NCI-H1417 (cell line): ENCODE results near the gene HOXB4.
A peak's percentile ranks its signal among the peaks of the same experiment; 100 is the strongest.

Experiments used
- DNase-seq, 3 experiments: peaks; one replicate each; lab custom pipeline; 2025; lab: John Stamatoyannopoulos, UW

The HOXB4 gene

DNA sequence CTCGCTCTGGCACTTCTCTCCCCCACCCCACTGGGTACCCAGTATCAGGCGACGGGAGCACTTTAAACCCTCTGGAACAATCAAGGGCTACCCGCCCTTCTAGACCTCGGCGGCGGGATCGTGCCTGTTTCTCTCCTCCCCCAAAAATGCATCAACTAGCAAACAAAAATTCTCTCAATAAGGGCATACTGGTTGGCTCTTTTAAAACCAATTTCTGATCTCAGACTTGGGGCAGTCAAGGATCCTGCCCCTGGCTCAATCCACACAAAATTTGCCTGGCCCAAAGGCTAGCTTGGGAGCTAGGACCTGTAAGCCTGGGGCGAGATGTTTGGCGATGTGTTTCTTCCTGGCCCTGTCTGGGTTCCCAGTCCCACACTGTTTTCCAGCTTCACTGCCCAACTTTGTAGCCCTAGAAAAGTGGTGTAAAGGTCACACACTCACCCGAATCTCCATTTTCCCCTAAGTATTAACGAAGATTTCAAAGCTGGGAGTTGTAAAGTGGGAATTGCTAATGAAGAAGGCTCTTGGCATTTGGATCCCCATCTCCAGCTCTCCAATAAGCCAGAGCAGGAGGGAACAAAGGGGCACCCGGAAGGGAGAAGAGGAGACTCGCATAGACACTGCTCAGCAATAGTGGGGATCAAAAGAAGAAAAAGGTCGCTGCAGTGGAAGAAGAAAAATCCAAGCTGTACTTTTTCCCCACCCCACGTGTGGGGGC, 18.9 kb downstream of the HOXB4 start:
- no peak for DNase-seq

GRCh38 chr17:48558831-48559121, 19.4 kb downstream of the HOXB4 start:
- no peak for DNase-seq

- DNase-seq, result no peak
Observed at GRCh38 chr17:48558057-48558830, 19.9 kb downstream of the HOXB4 start.

- no peak for DNase-seq
Observed at GRCh38 chr17:48556576-48557401, 21.4 kb downstream of the HOXB4 start.

DNA sequence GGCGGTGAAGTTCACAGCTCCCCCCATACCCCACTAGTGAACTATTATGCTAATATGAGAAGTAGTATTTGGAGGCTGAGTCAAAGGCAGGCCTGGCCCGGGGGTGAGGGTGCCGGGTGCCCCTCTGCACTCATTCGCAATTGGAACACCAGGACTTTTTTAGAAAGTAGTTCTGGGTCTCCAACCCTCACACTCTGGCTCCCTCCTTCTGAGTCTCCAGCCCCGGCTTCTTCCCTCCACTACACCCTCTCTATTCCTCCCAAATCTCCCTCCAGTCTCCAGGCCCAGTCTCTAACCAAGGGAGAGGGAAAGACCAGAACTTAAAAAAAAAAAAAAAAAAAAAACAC, 21.9 kb downstream of the HOXB4 start:
- DNase-seq, result no peak

GRCh38 chr17:48555258-48556228, 22.6 kb downstream of the HOXB4 start:
- DNase-seq, result peak; percentile 74 to 92 (median 83)

GRCh38 chr17:48554412-48555257, 23.5 kb downstream of the HOXB4 start:
- peak in 2 of 3 experiments; percentile 77 to 79 for DNase-seq

DNA sequence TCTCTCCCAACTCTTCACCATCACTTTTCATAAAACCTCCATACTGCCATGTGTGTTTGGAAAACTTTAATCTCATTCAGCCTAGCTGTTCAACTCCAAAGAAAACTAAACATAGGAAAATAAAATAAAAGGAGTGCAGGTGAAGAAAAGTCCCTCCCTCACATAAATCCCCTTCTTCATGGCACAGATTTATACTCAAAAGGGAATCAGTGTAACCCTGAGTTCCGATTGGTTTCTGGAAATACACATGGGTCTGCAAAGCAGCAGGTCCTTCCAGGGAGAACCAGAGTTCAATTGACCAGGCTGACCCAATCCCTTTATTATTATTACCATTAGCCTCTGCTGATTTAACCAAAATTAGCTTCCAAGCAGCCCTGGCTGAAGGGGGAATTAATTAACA, 24.3 kb downstream of the HOXB4 start:
- DNase-seq, result peak in 1 of 3 experiments; percentile 59

DNA sequence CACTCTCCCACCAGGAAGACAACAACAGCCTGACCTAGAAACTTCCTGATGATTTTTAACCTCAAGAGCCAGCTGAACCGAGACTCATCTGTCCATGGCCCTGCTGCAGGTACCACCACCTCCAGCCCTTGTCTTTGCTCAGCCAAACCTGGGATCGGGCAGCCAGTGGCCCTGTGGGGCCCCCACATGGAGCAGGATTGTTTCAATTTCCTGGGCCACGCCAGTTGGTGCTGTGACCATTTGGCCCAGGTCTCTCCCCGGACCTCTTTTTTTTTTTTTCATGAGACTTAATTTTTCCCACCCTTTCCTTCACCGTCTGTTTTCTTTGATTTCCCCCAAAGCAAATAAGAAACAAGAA, 25.0 kb downstream of the HOXB4 start:
- DNase-seq, result no peak

- no peak for DNase-seq
Observed at GRCh38 chr17:48552466-48553189, 25.5 kb downstream of the HOXB4 start.

GRCh38 chr17:48551596-48552465, 26.3 kb downstream of the HOXB4 start:
- DNase-seq, result no peak

- no peak for DNase-seq
Observed at GRCh38 chr17:48551214-48551555, 27.0 kb downstream of the HOXB4 start.

DNA sequence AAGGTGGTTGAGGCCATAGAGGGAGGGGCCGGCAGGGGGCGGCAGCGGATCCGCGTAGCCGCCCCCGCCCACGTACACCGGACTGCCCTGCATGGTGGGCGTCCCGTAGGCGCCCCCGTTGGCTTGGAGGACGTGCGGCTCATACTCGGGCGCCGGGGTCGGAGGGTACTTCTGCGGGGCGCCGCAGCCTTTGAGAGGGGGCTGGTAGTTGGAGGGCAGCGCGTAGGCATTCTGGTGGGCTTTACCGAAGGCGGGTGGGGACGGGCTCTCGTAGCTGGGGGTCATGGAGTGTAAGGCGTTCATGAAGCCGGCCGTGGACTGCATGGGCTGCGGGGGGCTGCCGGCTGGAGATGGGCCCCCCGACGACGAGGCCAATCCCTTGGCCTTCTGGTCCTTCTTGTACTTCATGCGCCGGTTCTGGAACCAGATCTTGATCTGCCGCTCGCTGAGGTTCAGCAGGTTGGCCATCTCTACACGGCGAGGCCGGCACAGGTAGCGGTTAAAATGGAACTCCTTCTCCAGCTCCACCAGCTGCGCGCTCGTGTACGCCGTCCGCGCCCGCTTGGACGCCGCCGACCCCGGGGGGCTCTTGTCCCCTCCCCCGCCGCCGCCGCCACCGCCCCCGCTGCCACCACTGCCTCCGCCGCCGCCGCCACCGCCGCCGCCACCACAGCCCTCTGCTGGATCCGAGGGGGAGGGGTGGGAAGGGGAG, 27.5 kb downstream of the HOXB4 start:
- DNase-seq, result no peak

DNA sequence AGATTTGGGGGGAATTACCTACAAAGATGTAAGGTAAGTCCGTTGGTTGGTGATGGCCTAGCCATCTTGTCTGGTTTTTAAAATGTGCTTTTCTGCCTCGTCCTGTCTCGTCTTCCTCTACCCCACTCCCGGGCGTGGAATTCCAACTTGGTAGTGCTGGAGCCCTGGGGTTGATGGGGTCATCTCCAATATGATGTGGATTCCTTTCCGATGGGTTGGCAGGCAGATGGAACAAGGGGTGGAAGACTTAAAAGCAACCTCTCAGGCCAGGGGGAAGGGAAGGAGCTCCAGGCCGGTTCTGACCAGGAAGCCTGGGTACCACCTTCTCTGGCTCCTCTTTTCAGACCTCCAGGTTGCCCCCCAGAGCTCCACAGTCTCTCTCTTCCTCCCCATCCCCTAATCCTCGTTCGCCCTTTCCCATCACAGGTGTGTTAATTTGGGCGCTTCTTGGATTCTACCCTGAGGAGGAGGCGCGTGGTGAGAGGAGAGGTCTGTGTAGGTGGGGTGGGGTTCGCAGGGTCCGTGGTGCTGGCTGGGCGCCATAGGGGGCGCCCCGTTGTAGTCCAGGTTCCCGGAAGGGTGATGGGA, 28.1 kb downstream of the HOXB4 start:
- no peak for DNase-seq

- no peak for DNase-seq
Observed at GRCh38 chr17:48549281-48549630, 28.9 kb downstream of the HOXB4 start.

DNA sequence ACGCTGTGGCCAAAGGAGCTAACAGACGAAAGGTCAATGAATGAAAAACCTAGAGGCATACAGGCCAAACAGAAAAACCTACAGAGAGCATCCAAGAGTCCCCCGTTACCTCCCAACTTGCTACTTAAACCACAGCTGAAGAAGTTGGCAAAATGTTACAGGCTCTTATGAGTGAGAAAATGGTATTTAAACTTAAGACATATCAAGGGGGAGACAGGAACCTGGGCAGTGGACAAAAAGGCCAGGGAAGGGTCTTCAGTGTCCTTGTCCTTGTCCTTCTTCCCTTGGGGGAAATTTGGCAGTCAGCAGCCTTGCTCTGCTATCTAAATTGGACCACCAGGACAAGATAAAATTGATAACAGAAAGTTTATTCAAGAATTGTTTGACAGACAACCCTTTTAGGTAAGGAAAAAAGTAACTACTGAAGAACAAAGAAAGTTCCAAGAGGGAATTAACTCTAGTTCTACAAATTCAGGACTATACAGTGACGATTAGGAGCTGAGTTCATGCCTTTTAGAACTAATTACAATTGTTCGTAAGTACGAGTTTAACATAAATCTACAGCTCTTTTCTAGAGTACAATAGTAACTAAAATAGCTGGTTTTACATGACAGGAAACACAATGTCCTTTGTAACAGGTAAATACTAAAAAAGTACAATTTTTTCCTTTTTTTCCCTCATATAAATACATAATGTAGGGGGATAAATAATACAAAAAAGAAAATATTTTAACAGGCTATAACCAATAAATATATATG, 29.4 kb downstream of the HOXB4 start:
- DNase-seq, result no peak

DNA sequence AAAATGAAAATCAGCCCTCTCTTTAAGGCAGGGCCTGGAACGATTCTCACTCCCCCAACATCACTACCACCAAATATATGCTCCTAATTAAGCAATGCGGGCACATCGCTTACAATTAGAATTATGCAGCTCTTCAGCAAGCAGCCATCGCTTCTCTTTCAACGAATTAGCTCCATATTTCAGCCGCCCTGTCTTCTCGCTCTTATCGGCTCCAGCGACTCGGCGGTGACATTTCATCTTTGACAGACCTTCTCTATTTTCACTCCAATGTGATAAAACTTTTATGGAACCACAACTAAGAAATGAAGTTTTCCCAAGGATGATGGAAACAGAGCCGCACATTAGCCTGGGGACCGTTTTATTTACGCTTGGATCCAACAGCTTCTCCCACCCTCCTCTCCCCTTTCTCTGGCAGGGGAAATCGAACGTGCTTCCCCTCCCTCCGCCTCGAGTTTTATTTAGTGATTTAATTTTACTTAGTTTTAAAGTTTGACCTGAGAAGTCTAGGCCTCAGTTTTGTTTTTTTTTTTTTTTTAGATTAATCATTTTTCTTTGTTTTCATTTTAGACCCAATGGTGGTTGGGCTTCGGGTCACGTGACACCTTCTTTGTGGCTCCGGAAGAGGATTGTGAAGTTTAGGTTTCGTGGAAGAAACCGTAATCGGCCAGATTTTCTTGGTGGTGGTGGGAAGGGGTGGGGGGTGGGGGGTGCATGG, 30.2 kb downstream of the HOXB4 start:
- DNase-seq, result peak in 1 of 3 experiments; percentile 46
